HEK293 (cell line): ENCODE measurements around the gene MBLAC2.
A peak's percentile ranks its signal among the peaks of the same experiment; 100 is the strongest.

Source experiments
- ZNF146 ChIP-seq: fragments of 450-650 bp; formaldehyde crosslinking; IDR thresholded peaks from 2 replicates; pipeline ENCODE4 v1.5.1; 2016; ENCODE audit warnings: missing biosample characterization, missing genetic modification characterization
- TF ChIP-seq, protein P1 (sequence below): fragments of 450-650 bp; formaldehyde crosslinking; IDR thresholded peaks from 2 replicates; pipeline ENCODE4 v1.5.1; 2016; ENCODE audit warnings: missing biosample characterization, missing genetic modification characterization
- TF ChIP-seq, protein P2 (sequence below): fragments of 450-650 bp; formaldehyde crosslinking; IDR thresholded peaks from 2 replicates; pipeline ENCODE4 v1.5.1; 2016; ENCODE audit warnings: missing biosample characterization, missing genetic modification characterization

DNA sequence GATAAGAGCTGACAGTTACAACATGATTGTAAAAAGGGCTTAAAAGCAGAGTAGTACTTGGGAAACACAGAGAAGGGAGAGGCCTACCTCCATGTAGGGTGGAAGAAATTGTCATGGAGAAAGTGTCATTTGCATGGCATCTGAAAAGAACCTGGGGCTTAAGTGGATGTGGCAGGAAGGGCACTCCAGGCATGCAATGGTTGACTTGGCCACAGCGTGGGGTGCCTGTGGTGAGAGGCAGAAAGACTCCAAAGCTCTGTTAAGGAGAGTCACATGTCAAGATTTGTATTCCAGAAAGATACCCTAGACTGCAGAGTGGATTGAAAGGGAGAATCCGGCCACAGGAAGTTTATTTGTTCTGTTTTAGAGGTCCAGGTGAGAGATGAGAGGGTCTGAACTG lies 2.5 kb upstream of the MBLAC2 start:
- TF ChIP-seq, protein P1, sequence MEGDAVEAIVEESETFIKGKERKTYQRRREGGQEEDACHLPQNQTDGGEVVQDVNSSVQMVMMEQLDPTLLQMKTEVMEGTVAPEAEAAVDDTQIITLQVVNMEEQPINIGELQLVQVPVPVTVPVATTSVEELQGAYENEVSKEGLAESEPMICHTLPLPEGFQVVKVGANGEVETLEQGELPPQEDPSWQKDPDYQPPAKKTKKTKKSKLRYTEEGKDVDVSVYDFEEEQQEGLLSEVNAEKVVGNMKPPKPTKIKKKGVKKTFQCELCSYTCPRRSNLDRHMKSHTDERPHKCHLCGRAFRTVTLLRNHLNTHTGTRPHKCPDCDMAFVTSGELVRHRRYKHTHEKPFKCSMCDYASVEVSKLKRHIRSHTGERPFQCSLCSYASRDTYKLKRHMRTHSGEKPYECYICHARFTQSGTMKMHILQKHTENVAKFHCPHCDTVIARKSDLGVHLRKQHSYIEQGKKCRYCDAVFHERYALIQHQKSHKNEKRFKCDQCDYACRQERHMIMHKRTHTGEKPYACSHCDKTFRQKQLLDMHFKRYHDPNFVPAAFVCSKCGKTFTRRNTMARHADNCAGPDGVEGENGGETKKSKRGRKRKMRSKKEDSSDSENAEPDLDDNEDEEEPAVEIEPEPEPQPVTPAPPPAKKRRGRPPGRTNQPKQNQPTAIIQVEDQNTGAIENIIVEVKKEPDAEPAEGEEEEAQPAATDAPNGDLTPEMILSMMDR (tag by site-specific recombination) = 0 out of 2 replicates have a peak, but pooled peaks have one; percentile 12
- TF ChIP-seq, protein P2, sequence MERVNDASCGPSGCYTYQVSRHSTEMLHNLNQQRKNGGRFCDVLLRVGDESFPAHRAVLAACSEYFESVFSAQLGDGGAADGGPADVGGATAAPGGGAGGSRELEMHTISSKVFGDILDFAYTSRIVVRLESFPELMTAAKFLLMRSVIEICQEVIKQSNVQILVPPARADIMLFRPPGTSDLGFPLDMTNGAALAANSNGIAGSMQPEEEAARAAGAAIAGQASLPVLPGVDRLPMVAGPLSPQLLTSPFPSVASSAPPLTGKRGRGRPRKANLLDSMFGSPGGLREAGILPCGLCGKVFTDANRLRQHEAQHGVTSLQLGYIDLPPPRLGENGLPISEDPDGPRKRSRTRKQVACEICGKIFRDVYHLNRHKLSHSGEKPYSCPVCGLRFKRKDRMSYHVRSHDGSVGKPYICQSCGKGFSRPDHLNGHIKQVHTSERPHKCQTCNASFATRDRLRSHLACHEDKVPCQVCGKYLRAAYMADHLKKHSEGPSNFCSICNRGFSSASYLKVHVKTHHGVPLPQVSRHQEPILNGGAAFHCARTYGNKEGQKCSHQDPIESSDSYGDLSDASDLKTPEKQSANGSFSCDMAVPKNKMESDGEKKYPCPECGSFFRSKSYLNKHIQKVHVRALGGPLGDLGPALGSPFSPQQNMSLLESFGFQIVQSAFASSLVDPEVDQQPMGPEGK (tag by site-specific recombination) = no peak
- TF ChIP-seq ZNF146 = no peak
